A549 (cell line): ENCODE measurements around the gene ANTKMT. TPM values are rescaled to one million over a fixed set of nuclear protein-coding genes. Genes with fewer than 3 reads are reported as not detected.

Source experiments
- ATAC-seq, 2 experiments: fragments of 200-7000 bp in 1 of 2; fragments of >200 bp in 1 of 2; cut with Nextera tagmentation in 1 of 2; cut with Tn5 transposase in 1 of 2; 3 replicates each; pipeline versions ENCODE4 v1.8.0 to v1.9.1; 2018 to 2020; ENCODE audit warnings: mild to moderate bottlenecking in 1 of 2, moderate library complexity in 1 of 2
- CTCF ChIA-PET: fragments of 300-600 bp; sonication (Branson Sonifier 250); formaldehyde crosslinking; extraction: SDS; loops from one replicate; lab custom pipeline; 2021; ENCODE audit warnings: antibody characterized with exemption, inconsistent platforms; lab: Yijun Ruan, JAX
- POLR2A ChIA-PET: fragments of 350-600 bp; formaldehyde crosslinking; extraction: SDS; loops from one replicate; lab custom pipeline; 2021; ENCODE audit warnings: antibody characterized with exemption, inconsistent platforms; lab: Yijun Ruan, JAX
- DNase-seq, 2 experiments: peaks; one replicate each; pipeline versions ENCODE4 v3.0.0 to v3.0.0-alpha.2; 2011 to 2016; ENCODE audit warnings: low read depth in 1 of 2, low spot score in 1 of 2
- FAIRE-seq: peaks from 2 replicates; lab custom pipeline; 2011; peaks lifted over from hg19 to GRCh38; lab: Jason Lieb, UNC
- H3K27ac ChIP-seq, 2 experiments: fragments of >200 bp; sonication (Bioruptor Twin); formaldehyde crosslinking; 3 replicates each; pipeline ENCODE4 v1.5.1; 2016 to 2017
- H3K4me1 ChIP-seq: fragments of >200 bp; sonication (Bioruptor Twin); formaldehyde crosslinking; 3 replicates; pipeline ENCODE4 v1.6.1; 2016
- H3K4me2 ChIP-seq: fragments of >200 bp; sonication (Bioruptor Twin); formaldehyde crosslinking; 3 replicates; pipeline ENCODE4 v1.6.1; 2016
- H3K4me3 ChIP-seq: fragments of >200 bp; sonication (Bioruptor Twin); formaldehyde crosslinking; 3 replicates; pipeline ENCODE4 v1.5.1; 2016
- H3K9me3 ChIP-seq: fragments of >200 bp; sonication (Bioruptor Twin); formaldehyde crosslinking; 3 replicates; pipeline ENCODE4 v1.6.1; 2016
- CHD2 ChIP-seq: fragments of 150-350 bp; IDR thresholded peaks from 2 replicates; pipeline ENCODE4 v1.6.1; 2014; ENCODE audit warnings: low read length; ENCODE audit not compliant: partially characterized antibody
- EHF ChIP-seq: fragments of 250-450 bp; sonication (Bioruptor Pico); IDR thresholded peaks from 2 replicates; pipeline ENCODE4 v1.5.0; 2020; ENCODE audit warnings: mild to moderate bottlenecking
- FOSB ChIP-seq: fragments of 250-450 bp; sonication (Bioruptor Pico); IDR thresholded peaks from 2 replicates; pipeline ENCODE4 v1.5.0; 2020; ENCODE audit warnings: mild to moderate bottlenecking, moderate library complexity
- FOSL2 ChIP-seq, 2 experiments: fragments of 450-650 bp in 1 of 2; fragments of >200 bp in 1 of 2; sonication (Bioruptor Twin) in 1 of 2; formaldehyde crosslinking; IDR thresholded peaks; 2 replicates each; pipeline versions ENCODE4 v1.5.0 to v1.6.1; 2016 to 2020; ENCODE audit warnings: mild to moderate bottlenecking in 1 of 2, moderate library complexity in 1 of 2
- FOXS1 ChIP-seq: fragments of 250-450 bp; sonication (Bioruptor Pico); IDR thresholded peaks from 2 replicates; pipeline ENCODE4 v1.5.0; 2020; ENCODE audit warnings: mild to moderate bottlenecking, moderate library complexity
- HEYL ChIP-seq: fragments of 250-450 bp; sonication (Bioruptor Pico); IDR thresholded peaks from 2 replicates; pipeline ENCODE4 v1.8.0; 2021; ENCODE audit warnings: mild to moderate bottlenecking, moderate library complexity
- HOXB13 ChIP-seq: fragments of 250-450 bp; sonication (Bioruptor Pico); IDR thresholded peaks from 2 replicates; pipeline ENCODE4 v1.5.0; 2020; ENCODE audit warnings: low read depth, mild to moderate bottlenecking, moderate library complexity
- KDM1A ChIP-seq: fragments of 200-600 bp; sonication (generic); IDR thresholded peaks from 2 replicates; pipeline ENCODE4 v1.6.1; 2016; ENCODE audit warnings: low read depth, mild to moderate bottlenecking
- MAZ ChIP-seq: fragments of 150-350 bp; IDR thresholded peaks from 2 replicates; pipeline ENCODE4 v1.6.1; 2014; ENCODE audit warnings: antibody characterized with exemption, low read depth, low read length, borderline replicate concordance
- NFE2L2 ChIP-seq: fragments of 150-350 bp; conservative IDR thresholded peaks from 2 replicates; pipeline ENCODE4 v1.6.1; 2014; ENCODE audit warnings: low read length
- POLR2A ChIP-seq: IDR thresholded peaks from 2 replicates; pipeline ENCODE4 v1.6.1; 2012; ENCODE audit warnings: mild to moderate bottlenecking, low read length
- RCOR1 ChIP-seq: fragments of 150-350 bp; IDR thresholded peaks from 2 replicates; pipeline ENCODE4 v1.6.1; 2014; ENCODE audit warnings: antibody characterized with exemption, low read length, low read depth
- TFCP2L1 ChIP-seq: fragments of 250-450 bp; sonication (Bioruptor Pico); IDR thresholded peaks from 2 replicates; pipeline ENCODE4 v1.5.0; 2021; ENCODE audit warnings: mild to moderate bottlenecking
- ZFP36 ChIP-seq: fragments of 450-650 bp; IDR thresholded peaks from 2 replicates; pipeline ENCODE4 v1.6.1; 2014; ENCODE audit warnings: borderline replicate concordance; ENCODE audit not compliant: partially characterized antibody
- ZNF302 ChIP-seq: fragments of 250-450 bp; sonication (Bioruptor Pico); IDR thresholded peaks from 2 replicates; pipeline ENCODE4 v1.9.0; 2021; ENCODE audit warnings: inconsistent platforms, mild to moderate bottlenecking, moderate library complexity
- WGBS: methylation state at CpG from one replicate; pipeline ENCODE4 v1.1.6; 2017; ENCODE audit errors: missing lambda C conversion rate; 5-methylcytosine and 5-hydroxymethylcytosine counted together
- polyA plus RNA-seq, 4 experiments: library from polyadenylated mRNA; depleted of rRNA in 3 of 4; stranded (reverse); fragments of >200 nt; fragmentation: RNase III in 1 of 4; extraction: RNeasy Plus Mini Kit Qiagen cat#74134 plus additional on column Dnase treatment in 1 of 4; gene quantifications; 2 replicates in 3 of 4; 3 replicates in 1 of 4; pipeline ENCODE4 v1.2.3, GENCODE V29; 2011 to 2017
- TF ChIP-seq, protein P1 (sequence below): IDR thresholded peaks from 2 replicates; pipeline ENCODE4 v1.6.1; 2012
- TF ChIP-seq, protein P2 (sequence below): fragments of 200-600 bp; sonication (generic); IDR thresholded peaks from 2 replicates; pipeline ENCODE4 v1.6.1; 2016; ENCODE audit warnings: antibody characterized with exemption, mild to moderate bottlenecking, moderate library complexity
- TF ChIP-seq, protein P3 (sequence below): IDR thresholded peaks from 2 replicates; pipeline ENCODE4 v1.6.1; 2012
- TF ChIP-seq, protein P4 (sequence below): fragments of >200 bp; sonication (Bioruptor Twin); formaldehyde crosslinking; IDR thresholded peaks from 3 replicates; pipeline ENCODE4 v1.5.1; 2016
- TF ChIP-seq, protein P5 (sequence below): fragments of 150-350 bp; IDR thresholded peaks from 2 replicates; pipeline ENCODE4 v1.6.1; 2014; ENCODE audit warnings: low read depth, mild to moderate bottlenecking, low read length

ANTKMT gene
- polyA plus RNA-seq, 2 of the 4 experiments (the other 2 are of a cell fraction) = 11.9 to 55.8 TPM

DNA sequence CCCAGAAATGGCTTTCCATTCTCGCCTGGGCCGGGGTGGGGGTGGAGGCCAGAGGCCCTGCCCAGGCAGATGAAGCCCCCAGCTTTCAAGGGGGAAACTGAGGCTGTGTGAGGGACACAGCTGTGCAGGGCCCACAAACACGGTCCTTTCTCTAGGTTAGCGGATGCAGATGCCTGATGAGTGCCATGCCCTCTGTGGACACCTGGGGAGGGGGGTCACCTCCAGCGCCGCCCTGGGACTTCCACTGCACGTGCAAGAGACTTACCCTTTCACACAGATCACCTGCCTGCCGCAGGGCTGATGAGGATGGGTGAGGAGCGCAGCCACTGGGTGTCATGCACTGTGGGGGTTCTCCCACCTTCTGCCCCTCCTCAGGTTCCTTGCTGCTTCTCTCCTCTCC is 2.6 kb upstream of the ANTKMT start:
- CTCF ChIA-PET = interaction anchor here (12.2 to 28.0 kb wide), 3 partner anchors 4 to 68 kb away, joined by 169 to 656 read pairs (median 656); partner anchors contain the start of genes ANTKMT, CCDC78, CHTF18 and CIAO3
- 87% methylated on average over 7 of the region's 9 CpGs for WGBS
- H3K4me1 ChIP-seq = peaks cover 62% of the 10 kb centered on the region
- DNase-seq = no peak
- TF ChIP-seq POLR2A (0 out of 2 replicates have a peak, but pooled peaks have one; percentile 23), MAZ (no peak), FOSB (CRISPR knock-in tag) (no peak)
- TF ChIP-seq, all 56 proteins: peak for 1
- POLR2A ChIA-PET = no interaction called here
- FAIRE-seq = no peak
- no peaks in the 10 kb centered on the region for H3K9me3 ChIP-seq
- H3K27ac ChIP-seq = peak overlapping the region in 1 of 2 experiments; percentile 99; a peak in 2 of 6 replicates
- no peak for ATAC-seq
- no peak overlapping the region for H3K4me3 ChIP-seq
- no peak overlapping the region; the same call in 2 of the 3 replicates for H3K4me2 ChIP-seq

DNA sequence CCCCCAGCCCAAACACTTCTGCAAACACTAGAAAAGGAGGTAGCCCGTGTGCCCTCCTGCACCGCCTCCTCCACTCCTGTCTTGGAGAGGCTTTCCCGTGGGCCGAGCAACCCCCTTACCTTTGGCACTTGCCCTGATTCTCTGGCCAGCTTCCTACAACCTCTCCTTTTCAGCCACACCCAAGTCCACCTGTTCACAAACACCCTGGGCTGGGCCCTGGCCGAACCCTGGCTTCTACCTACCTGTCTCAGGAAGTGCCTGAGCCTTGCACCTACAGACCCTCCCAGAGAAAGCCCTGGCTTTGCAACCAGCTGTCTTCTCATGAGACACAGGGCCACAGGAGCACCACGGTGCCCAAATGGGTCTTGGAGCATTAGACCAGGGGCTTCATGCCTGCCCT is 2.0 kb upstream of the ANTKMT start:
- Histone ChIP-seq H3K4me1 (peaks cover 57% of the 10 kb centered on the region), H3K4me2 (peak overlapping the region; percentile 94), H3K4me3 (no peak overlapping the region), H3K9me3 (no peaks in the 10 kb centered on the region), H3K27ac (peak overlapping the region; percentile 8 to 98; a peak in 3 of 6 replicates)
- POLR2A ChIA-PET = no interaction called here
- no peak for FAIRE-seq
- TF ChIP-seq EHF (CRISPR knock-in tag) (no peak), RCOR1 (no peak), ZNF302 (CRISPR knock-in tag) (no peak), NFE2L2 (no peak)
- TF ChIP-seq, protein P1, sequence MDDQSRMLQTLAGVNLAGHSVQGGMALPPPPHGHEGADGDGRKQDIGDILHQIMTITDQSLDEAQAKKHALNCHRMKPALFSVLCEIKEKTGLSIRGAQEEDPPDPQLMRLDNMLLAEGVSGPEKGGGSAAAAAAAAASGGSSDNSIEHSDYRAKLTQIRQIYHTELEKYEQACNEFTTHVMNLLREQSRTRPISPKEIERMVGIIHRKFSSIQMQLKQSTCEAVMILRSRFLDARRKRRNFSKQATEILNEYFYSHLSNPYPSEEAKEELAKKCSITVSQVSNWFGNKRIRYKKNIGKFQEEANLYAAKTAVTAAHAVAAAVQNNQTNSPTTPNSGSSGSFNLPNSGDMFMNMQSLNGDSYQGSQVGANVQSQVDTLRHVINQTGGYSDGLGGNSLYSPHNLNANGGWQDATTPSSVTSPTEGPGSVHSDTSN = peak; percentile 16; the same call in 1 of the 2 replicates
- 85% methylated on average over 6 of the region's 6 CpGs for WGBS
- no peak for ATAC-seq
- CTCF ChIA-PET = interaction anchor here (3.9 to 28.0 kb wide), 3 partner anchors 4 to 67 kb away, joined by 29 to 656 read pairs (median 656); partner anchors contain the start of genes ANTKMT, CCDC78, CIAO3 and FBXL16
- DNase-seq = no peak

DNA sequence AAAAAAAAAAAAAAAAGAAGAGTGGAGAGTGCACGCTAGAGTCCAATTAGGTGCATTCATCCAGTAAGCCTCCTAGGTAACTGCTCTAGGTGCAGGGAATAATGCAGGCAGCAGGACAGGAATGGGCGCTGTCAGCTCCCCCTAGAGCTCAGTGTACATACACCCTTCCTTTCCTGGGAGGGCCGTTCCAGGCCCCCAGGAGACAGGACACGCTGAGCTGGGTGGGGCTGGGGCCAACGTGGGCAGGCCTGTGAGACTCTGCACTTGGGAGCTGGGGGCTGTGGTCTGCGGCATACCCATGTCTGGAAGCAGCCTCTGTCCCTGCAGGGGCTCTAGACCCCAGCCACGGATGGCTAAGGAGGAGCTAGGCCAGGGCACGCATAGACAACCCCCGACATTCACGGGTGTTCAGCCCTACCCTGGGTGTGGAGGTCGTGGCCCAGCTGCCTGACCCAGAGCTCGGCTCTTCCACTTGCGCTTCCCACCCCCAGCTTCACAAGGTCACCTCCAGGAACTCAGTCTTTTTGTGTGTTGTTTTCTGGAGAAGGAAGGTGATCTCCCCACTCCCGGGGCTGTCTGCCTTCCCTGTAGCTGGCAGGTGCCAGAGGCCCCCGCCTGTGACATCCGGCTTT is 1.0 kb upstream of the ANTKMT start:
- Histone ChIP-seq H3K27ac (peak overlapping the region; percentile 98 to 99), H3K4me1 (peaks cover 49% of the 10 kb centered on the region), H3K9me3 (no peaks in the 10 kb centered on the region), H3K4me2 (peak overlapping the region; percentile 94), H3K4me3 (peak overlapping the region; percentile 93)
- DNase-seq (peak; percentile 70 to 74), ATAC-seq (peak; percentile 28 to 63), FAIRE-seq (peak; percentile 7)
- WGBS = 3% methylated on average over 16 of the region's 16 CpGs
- ChIA-PET POLR2A (interaction anchor here (0.8 to 2.6 kb wide), 8 partner anchors 7 to 39 kb away, joined by 3 to 33 read pairs (median 6); partner anchors contain the start of gene STUB1), CTCF (interaction anchor here (0.6 to 28.0 kb wide), 10 partner anchors 5 to 171 kb away, joined by 3 to 656 read pairs (median 5); partner anchors contain the start of genes ANTKMT, CCDC78, CIAO3 and FBXL16)
- TF ChIP-seq TFCP2L1 (CRISPR knock-in tag) = peak; percentile 71; the same call in 1 of the 2 replicates
- no peak for TF ChIP-seq HOXB13 (CRISPR knock-in tag)
- TF ChIP-seq ZFP36 = no peak
- TF ChIP-seq CHD2 = no peak
- TF ChIP-seq MAZ = no peak
- TF ChIP-seq HEYL (CRISPR knock-in tag) = no peak
- no peak for TF ChIP-seq FOSL2 (IDR thresholded peaks at IDR 0.05)
- no peak for TF ChIP-seq FOSL2 (CRISPR knock-in tag; IDR thresholded peaks at IDR 0.05)
- TF ChIP-seq, protein P2, sequence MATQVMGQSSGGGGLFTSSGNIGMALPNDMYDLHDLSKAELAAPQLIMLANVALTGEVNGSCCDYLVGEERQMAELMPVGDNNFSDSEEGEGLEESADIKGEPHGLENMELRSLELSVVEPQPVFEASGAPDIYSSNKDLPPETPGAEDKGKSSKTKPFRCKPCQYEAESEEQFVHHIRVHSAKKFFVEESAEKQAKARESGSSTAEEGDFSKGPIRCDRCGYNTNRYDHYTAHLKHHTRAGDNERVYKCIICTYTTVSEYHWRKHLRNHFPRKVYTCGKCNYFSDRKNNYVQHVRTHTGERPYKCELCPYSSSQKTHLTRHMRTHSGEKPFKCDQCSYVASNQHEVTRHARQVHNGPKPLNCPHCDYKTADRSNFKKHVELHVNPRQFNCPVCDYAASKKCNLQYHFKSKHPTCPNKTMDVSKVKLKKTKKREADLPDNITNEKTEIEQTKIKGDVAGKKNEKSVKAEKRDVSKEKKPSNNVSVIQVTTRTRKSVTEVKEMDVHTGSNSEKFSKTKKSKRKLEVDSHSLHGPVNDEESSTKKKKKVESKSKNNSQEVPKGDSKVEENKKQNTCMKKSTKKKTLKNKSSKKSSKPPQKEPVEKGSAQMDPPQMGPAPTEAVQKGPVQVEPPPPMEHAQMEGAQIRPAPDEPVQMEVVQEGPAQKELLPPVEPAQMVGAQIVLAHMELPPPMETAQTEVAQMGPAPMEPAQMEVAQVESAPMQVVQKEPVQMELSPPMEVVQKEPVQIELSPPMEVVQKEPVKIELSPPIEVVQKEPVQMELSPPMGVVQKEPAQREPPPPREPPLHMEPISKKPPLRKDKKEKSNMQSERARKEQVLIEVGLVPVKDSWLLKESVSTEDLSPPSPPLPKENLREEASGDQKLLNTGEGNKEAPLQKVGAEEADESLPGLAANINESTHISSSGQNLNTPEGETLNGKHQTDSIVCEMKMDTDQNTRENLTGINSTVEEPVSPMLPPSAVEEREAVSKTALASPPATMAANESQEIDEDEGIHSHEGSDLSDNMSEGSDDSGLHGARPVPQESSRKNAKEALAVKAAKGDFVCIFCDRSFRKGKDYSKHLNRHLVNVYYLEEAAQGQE = no peak
- TF ChIP-seq, protein P3, sequence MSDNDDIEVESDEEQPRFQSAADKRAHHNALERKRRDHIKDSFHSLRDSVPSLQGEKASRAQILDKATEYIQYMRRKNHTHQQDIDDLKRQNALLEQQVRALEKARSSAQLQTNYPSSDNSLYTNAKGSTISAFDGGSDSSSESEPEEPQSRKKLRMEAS = no peak
- TF ChIP-seq EHF (CRISPR knock-in tag) = no peak
- peak; percentile 3 for TF ChIP-seq POLR2A
- 0 out of 2 replicates have a peak, but pooled peaks have one; percentile 32 for TF ChIP-seq FOSB (CRISPR knock-in tag)
- no peak for TF ChIP-seq RCOR1
- TF ChIP-seq, protein P4, sequence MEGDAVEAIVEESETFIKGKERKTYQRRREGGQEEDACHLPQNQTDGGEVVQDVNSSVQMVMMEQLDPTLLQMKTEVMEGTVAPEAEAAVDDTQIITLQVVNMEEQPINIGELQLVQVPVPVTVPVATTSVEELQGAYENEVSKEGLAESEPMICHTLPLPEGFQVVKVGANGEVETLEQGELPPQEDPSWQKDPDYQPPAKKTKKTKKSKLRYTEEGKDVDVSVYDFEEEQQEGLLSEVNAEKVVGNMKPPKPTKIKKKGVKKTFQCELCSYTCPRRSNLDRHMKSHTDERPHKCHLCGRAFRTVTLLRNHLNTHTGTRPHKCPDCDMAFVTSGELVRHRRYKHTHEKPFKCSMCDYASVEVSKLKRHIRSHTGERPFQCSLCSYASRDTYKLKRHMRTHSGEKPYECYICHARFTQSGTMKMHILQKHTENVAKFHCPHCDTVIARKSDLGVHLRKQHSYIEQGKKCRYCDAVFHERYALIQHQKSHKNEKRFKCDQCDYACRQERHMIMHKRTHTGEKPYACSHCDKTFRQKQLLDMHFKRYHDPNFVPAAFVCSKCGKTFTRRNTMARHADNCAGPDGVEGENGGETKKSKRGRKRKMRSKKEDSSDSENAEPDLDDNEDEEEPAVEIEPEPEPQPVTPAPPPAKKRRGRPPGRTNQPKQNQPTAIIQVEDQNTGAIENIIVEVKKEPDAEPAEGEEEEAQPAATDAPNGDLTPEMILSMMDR = peak; percentile 36
- no peak for TF ChIP-seq FOXS1 (CRISPR knock-in tag)
- TF ChIP-seq, protein P1 = no peak
- TF ChIP-seq KDM1A = no peak
- TF ChIP-seq, protein P5, sequence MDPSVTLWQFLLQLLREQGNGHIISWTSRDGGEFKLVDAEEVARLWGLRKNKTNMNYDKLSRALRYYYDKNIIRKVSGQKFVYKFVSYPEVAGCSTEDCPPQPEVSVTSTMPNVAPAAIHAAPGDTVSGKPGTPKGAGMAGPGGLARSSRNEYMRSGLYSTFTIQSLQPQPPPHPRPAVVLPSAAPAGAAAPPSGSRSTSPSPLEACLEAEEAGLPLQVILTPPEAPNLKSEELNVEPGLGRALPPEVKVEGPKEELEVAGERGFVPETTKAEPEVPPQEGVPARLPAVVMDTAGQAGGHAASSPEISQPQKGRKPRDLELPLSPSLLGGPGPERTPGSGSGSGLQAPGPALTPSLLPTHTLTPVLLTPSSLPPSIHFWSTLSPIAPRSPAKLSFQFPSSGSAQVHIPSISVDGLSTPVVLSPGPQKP = no peak
